AG04450 (cell line): ENCODE results near the gene FRS2. TPM values are rescaled to one million over a fixed set of nuclear protein-coding genes. Genes with fewer than 3 reads are reported as not detected.

Source experiments
- CTCF ChIA-PET: fragments of 300-600, 350-600 bp; formaldehyde crosslinking; extraction: SDS; loops from one replicate; lab custom pipeline; 2022; ENCODE audit warnings: antibody characterized with exemption, inconsistent platforms; lab: Charles Lee
- POLR2A ChIA-PET: fragments of 350-600 bp; formaldehyde crosslinking; extraction: SDS; loops from one replicate; lab custom pipeline; 2021; ENCODE audit warnings: antibody characterized with exemption, inconsistent platforms; lab: Yijun Ruan, JAX
- DNase-seq: peaks from one replicate; pipeline ENCODE4 v3.0.0-alpha.2; 2011; ENCODE audit warnings: low read depth, low spot score
- H3K27ac ChIP-seq: one replicate; pipeline ENCODE4 v1.5.1; 2012; ENCODE audit warnings: low read depth, low read length, control low read depth
- H3K27me3 ChIP-seq: one replicate; pipeline ENCODE4 v1.6.0; 2012; ENCODE audit warnings: low read length; ENCODE audit not compliant: control insufficient read depth, insufficient read depth
- H3K4me3 ChIP-seq: 2 replicates; pipeline ENCODE4 v1.5.1; 2011; ENCODE audit warnings: mild to moderate bottlenecking, low read depth, low read length, control low read depth
- H3K9me3 ChIP-seq: 2 replicates; pipeline ENCODE4 v1.5.1; 2012; ENCODE audit warnings: low read length; ENCODE audit not compliant: control insufficient read depth, insufficient read depth
- polyA plus RNA-seq: library from polyadenylated mRNA; depleted of rRNA; stranded (reverse); fragments of >200 nt; gene quantifications from 2 replicates; pipeline ENCODE4 v1.2.3, GENCODE V29; 2011
- TF ChIP-seq, protein P1 (sequence below): IDR thresholded peaks from 2 replicates; pipeline ENCODE4 v1.5.1; 2011; ENCODE audit warnings: low read depth, low read length, control low read depth, inconsistent platforms

FRS2 gene
- polyA plus RNA-seq, 1 experiment: 41.9 TPM

DNA sequence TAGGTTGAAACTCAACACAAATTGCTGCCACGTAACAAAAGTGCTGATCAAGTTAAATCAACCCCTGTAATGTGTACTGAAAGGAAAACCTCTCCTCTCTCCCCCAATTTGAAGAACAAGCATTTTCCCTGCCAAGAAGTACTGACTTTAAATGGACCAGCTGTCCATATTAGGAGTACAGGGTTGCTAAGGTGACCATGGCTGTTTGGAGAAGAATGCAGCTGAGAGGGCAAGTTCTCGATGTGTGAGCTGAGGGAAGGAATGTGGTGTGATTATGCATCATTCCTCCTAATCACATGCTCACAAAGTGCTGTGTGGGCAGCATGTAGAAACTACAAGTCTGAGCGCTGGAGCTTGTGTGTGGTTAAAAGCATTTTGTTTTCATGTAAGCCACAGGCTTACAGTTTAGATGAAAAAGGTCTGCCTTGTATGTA is 64.2 kb downstream of the FRS2 start:
- H3K27me3 ChIP-seq: no peaks in the 10 kb centered on the region
- POLR2A ChIA-PET: interaction anchor here (0.6 to 1.4 kb wide), 6 partner anchors 10 to 64 kb away, joined by 3 to 9 read pairs (median 4); partner anchors contain the start of gene FRS2
- no peaks in the 10 kb centered on the region for H3K9me3 ChIP-seq
- CTCF ChIA-PET: interaction anchor here (0.6 kb wide), 1 partner anchor 45 kb away, joined by 3 read pairs; no protein-coding TSS in a partner anchor
- peak overlapping the region; percentile 78 for H3K27ac ChIP-seq
- peak; percentile 98 for DNase-seq
- TF ChIP-seq, protein P1, sequence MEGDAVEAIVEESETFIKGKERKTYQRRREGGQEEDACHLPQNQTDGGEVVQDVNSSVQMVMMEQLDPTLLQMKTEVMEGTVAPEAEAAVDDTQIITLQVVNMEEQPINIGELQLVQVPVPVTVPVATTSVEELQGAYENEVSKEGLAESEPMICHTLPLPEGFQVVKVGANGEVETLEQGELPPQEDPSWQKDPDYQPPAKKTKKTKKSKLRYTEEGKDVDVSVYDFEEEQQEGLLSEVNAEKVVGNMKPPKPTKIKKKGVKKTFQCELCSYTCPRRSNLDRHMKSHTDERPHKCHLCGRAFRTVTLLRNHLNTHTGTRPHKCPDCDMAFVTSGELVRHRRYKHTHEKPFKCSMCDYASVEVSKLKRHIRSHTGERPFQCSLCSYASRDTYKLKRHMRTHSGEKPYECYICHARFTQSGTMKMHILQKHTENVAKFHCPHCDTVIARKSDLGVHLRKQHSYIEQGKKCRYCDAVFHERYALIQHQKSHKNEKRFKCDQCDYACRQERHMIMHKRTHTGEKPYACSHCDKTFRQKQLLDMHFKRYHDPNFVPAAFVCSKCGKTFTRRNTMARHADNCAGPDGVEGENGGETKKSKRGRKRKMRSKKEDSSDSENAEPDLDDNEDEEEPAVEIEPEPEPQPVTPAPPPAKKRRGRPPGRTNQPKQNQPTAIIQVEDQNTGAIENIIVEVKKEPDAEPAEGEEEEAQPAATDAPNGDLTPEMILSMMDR: no peak
- peak overlapping the region; percentile 14; the same call in 1 of the 2 replicates for H3K4me3 ChIP-seq

DNA sequence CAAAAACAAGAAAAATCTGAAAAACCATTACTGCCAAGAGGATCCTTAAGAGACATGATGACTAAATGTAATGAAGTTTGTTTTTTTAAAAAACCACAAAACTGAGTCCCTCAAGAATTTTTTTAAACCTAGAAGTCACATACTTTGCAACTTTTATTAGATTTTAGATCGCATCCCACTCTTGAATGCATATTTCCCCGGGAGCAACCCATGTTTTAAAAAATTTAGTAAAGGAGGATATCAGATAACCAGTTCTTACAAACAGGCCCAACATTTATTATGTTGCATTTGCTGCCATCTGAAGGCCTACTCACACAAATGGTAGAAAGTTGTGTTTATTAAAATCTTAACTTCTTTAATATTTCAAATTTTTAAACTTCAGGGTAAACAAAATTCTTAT is 70.8 kb downstream of the FRS2 start:
- H3K27ac ChIP-seq: no peak overlapping the region
- H3K27me3 ChIP-seq: no peaks in the 10 kb centered on the region
- no peak overlapping the region for H3K4me3 ChIP-seq
- H3K9me3 ChIP-seq: no peaks in the 10 kb centered on the region
- TF ChIP-seq, protein P1: peak; percentile 18; the same call in 1 of the 2 replicates
- DNase-seq: peak; percentile 27
- POLR2A ChIA-PET: no interaction called here
- CTCF ChIA-PET: interaction anchor here (0.8 kb wide), 1 partner anchor 29 kb away, joined by 3 read pairs; no protein-coding TSS in a partner anchor

DNA sequence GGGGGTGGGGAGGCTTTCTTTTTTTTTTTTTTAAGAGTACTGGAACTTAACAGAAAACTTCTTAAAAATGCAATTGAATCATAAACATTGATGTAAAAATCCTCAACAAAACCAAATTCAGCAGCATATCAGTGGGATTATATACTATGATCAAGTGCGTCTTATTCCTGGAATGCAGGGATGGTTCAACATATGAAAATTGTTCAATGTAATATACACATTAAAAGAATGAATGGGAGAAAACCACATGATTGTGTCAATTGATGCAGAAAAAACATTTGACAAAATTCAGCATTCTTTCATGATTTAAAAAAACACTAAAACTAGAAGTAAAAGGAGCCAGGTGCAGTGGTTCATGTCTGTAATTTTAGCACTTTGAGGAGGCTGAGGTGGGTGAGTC is 73.9 kb downstream of the FRS2 start:
- DNase-seq: no peak
- H3K27ac ChIP-seq: no peak overlapping the region
- no peaks in the 10 kb centered on the region for H3K9me3 ChIP-seq
- H3K27me3 ChIP-seq: no peaks in the 10 kb centered on the region
- POLR2A ChIA-PET: no interaction called here
- TF ChIP-seq, protein P1: no peak
- CTCF ChIA-PET: interaction anchor here (0.5 to 1.4 kb wide), 3 partner anchors 23 to 155 kb away, joined by 3 to 4 read pairs (median 3); no protein-coding TSS in a partner anchor
- H3K4me3 ChIP-seq: no peak overlapping the region

DNA sequence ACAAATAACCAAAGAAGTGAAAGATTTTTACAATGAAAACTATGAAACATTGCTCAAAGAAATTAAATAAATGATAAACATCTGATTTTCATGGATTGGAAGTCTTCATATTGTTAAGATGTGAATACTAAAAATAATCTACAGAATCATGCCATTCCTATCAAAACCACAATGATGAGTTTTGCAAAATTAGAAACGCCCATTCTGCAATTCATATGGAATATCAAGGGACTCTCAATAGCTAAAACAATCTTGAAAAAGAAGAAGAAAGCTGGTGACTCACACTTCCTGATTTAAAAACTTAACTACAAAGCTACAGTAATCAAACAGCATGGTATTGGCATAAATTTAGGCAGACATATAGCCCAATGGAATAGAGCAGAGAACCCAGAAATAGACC is 74.9 kb downstream of the FRS2 start:
- H3K4me3 ChIP-seq: no peak overlapping the region
- TF ChIP-seq, protein P1: no peak
- no peaks in the 10 kb centered on the region for H3K9me3 ChIP-seq
- CTCF ChIA-PET: no interaction called here
- POLR2A ChIA-PET: no interaction called here
- no peaks in the 10 kb centered on the region for H3K27me3 ChIP-seq
- DNase-seq: no peak
- H3K27ac ChIP-seq: no peak overlapping the region

DNA sequence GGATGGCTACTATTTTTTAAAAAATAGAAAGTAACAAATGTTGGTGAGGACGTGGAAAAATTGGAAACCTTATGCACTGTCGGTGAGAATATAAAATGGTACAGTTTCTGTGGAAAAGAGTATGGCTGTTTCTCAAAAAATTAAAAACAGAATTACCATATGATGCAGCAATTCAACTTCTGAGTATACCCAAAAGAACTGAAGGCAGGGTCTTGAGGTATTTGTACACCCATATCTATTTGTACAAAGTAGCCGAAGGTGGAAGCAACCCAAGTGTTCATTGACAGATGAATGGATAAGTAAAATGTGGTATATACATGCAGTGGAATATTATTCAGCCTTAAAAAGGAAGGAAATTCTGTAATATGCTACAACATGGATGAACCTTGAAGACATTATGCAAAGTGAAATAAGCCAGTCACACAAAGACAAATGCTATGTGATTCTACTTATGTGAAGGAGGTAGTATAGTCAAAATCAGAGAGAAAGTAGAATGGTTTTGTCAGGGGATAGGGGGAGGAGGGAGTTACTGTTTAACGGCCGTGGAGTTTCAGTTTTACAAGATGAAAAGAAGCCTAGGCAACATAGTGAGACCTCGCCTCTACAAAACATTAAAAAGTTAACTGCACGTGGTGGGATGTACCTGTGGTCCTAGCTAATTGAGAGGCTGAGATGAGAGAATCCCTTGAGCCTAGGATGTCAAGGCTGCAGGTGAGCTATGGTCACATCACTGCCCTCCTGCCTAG is 76.7 kb downstream of the FRS2 start:
- ChIA-PET CTCF (no interaction called here), POLR2A (no interaction called here)
- Histone ChIP-seq H3K27me3 (no peaks in the 10 kb centered on the region), H3K9me3 (no peaks in the 10 kb centered on the region), H3K4me3 (no peak overlapping the region), H3K27ac (no peak overlapping the region)
- TF ChIP-seq, protein P1: no peak
- DNase-seq: no peak
